ENCODE data around the gene C12orf60. TPM values are rescaled to one million over a fixed set of nuclear protein-coding genes. Genes with fewer than 3 reads are reported as not detected.

Gene C12orf60
- 1.3 TPM for total RNA-seq

GRCh38 chr12:14803011-14803829 is at the start of gene C12orf60, which contains the start of gene WBP11:
Gene C12orf60 (plus strand): TSS chr12:14803670. CDS start chr12:14822936, 19,266 bp downstream.
Gene WBP11 (minus strand): TSS chr12:14803478. CDS start chr12:14801383, 2,095 bp downstream.

GRCh38 chr12:14814014-14814413 is 10.5 kb downstream of the C12orf60 start, which contains the start of gene SMCO3:
Gene SMCO3 (minus strand): TSS chr12:14814182. CDS start chr12:14806680, 7,502 bp downstream.

GRCh38 chr12:14843425-14843887 is 40.0 kb downstream of the C12orf60 start, which contains the start of gene ART4:
Gene ART4 (minus strand): TSS chr12:14843526. CDS start chr12:14843113, 413 bp downstream.

Other genes with a start within 250 kb of the C12orf60 start
- gene PLBD1, start 235.8 kb upstream of the C12orf60 start, total RNA-seq: 0.94 TPM
- not detected for gene GUCY2C, start 107.1 kb upstream of the C12orf60 start, total RNA-seq
- gene WBP11, start 192 bp upstream of the C12orf60 start, total RNA-seq: 25.4 TPM
- gene SMCO3, start 10.5 kb downstream of the C12orf60 start, total RNA-seq: not detected
- not detected for gene ART4, start 39.9 kb downstream of the C12orf60 start, total RNA-seq
- gene MGP, start 82.2 kb downstream of the C12orf60 start, total RNA-seq: 1.6 TPM
- gene ERP27, start 134.9 kb downstream of the C12orf60 start, total RNA-seq: not detected
- 14.7 TPM for gene ARHGDIB, start 157.9 kb downstream of the C12orf60 start, total RNA-seq
- not detected for gene PDE6H, start 169.4 kb downstream of the C12orf60 start, total RNA-seq

Measured in parietal lobe (tissue), 1 donor.